ENCODE data around the gene ANKFY1.

ANKFY1 gene

DNA sequence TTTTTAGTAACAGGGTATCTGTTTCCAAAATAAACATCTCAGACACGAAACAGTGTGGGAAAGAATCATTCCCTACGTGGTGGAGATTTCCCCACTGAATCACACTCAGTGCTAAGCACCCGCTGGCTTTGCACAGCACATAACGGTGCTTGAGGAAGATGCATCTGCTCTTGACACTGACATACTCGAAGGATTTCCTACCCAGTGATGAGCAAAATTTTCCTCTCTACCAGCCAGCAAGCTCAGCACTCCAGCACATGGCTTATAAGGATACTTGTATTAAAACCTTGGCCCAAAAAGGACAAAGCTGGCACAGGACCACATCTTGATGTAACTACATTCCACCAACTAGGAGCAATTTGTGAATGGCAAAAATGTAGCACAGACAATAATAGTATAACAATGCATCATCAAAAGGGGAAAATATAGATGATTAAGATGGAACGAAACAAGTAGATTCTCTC lies 59.0 kb downstream of the ANKFY1 start:
- Histone ChIP-seq H3K27me3 (no peaks in the 10 kb centered on the region), H3K36me3 (peaks cover 4% of the 10 kb centered on the region; the same call in 1 of the 2 replicates), H3K4me3 (ENCODE audit: low read depth, low read length) (no peak overlapping the region), H3K9me3 (no peaks in the 10 kb centered on the region), H3K4me1 (no peaks in the 10 kb centered on the region)
- no peak for DNase-seq
- TF ChIP-seq, protein P1, sequence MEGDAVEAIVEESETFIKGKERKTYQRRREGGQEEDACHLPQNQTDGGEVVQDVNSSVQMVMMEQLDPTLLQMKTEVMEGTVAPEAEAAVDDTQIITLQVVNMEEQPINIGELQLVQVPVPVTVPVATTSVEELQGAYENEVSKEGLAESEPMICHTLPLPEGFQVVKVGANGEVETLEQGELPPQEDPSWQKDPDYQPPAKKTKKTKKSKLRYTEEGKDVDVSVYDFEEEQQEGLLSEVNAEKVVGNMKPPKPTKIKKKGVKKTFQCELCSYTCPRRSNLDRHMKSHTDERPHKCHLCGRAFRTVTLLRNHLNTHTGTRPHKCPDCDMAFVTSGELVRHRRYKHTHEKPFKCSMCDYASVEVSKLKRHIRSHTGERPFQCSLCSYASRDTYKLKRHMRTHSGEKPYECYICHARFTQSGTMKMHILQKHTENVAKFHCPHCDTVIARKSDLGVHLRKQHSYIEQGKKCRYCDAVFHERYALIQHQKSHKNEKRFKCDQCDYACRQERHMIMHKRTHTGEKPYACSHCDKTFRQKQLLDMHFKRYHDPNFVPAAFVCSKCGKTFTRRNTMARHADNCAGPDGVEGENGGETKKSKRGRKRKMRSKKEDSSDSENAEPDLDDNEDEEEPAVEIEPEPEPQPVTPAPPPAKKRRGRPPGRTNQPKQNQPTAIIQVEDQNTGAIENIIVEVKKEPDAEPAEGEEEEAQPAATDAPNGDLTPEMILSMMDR (IDR thresholded peaks at IDR 0.05; ENCODE audit: low read depth, low read length) = no peak

GRCh38 chr17:4204190-4204589 lies 59.6 kb downstream of the ANKFY1 start:
- no peak overlapping the region for H3K4me3 ChIP-seq (ENCODE audit: low read depth, low read length)
- DNase-seq = no peak
- no peaks in the 10 kb centered on the region for H3K4me1 ChIP-seq
- H3K36me3 ChIP-seq = no peaks in the 10 kb centered on the region
- H3K27me3 ChIP-seq = no peaks in the 10 kb centered on the region
- TF ChIP-seq, protein P1 (IDR thresholded peaks at IDR 0.05; ENCODE audit: low read depth, low read length) = no peak
- H3K9me3 ChIP-seq = no peaks in the 10 kb centered on the region

DNA sequence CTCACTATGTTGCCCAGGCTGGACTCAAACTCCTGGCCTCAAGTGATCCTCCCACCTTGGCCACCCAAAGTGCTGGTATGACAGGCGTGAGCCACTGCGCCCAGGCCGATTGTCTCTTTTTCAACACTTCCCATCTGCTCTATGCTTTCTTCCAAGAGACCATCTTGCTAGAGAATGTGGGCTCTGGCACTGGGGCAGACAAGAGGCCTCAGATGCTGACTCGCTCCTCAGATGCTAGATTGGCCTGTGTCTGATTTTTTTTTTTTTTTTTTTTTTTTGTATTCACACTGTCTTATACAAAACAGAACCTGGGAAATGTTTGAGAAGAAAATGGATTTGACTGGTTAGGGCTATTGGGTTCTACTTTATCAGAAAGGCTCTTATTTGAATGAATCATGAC lies 62.6 kb downstream of the ANKFY1 start:
- Histone ChIP-seq H3K9me3 (no peaks in the 10 kb centered on the region), H3K4me1 (no peaks in the 10 kb centered on the region), H3K36me3 (peaks cover 5% of the 10 kb centered on the region; the same call in 1 of the 2 replicates), H3K27me3 (no peaks in the 10 kb centered on the region), H3K4me3 (ENCODE audit: low read depth, low read length) (no peak overlapping the region)
- TF ChIP-seq, protein P1 (IDR thresholded peaks at IDR 0.05; ENCODE audit: low read depth, low read length) = no peak
- no peak for DNase-seq

DNA sequence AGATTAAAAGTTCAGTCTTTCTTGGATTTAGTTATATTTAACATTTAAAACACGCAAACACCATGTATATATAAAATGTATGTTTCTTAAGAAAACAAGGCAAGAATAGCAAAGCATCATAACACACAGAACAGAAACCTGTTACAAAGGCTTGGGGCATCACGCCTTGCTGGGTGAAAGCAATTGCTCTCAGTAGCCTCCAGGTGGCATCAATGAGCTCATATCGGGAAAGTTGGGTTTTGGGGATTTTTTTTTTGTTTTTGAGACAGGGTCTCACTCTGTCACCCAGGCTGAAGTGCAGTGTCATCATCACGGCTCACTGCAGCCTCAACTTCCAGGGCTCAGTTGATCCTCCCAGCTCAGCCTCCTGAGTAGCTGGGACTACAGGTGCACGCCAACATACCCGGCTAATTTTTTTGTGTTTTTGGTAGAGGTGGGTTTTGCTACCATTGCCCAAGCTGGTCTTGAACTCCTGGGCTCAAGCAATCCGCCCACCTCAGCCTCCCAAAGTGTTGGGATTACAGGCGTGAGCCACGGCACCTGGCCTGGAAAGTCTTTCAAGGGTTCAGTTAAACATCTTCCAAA lies 63.9 kb downstream of the ANKFY1 start:
- peaks cover 5% of the 10 kb centered on the region; the same call in 1 of the 2 replicates for H3K36me3 ChIP-seq
- no peak overlapping the region for H3K4me3 ChIP-seq (ENCODE audit: low read depth, low read length)
- H3K4me1 ChIP-seq = no peaks in the 10 kb centered on the region
- peak; percentile 26 for DNase-seq
- TF ChIP-seq, protein P1 (IDR thresholded peaks at IDR 0.05; ENCODE audit: low read depth, low read length) = peak; percentile 66
- H3K9me3 ChIP-seq = no peaks in the 10 kb centered on the region
- H3K27me3 ChIP-seq = no peaks in the 10 kb centered on the region

- no peak overlapping the region for H3K4me3 ChIP-seq (ENCODE audit: low read depth, low read length)
- no peaks in the 10 kb centered on the region for H3K9me3 ChIP-seq
- H3K4me1 ChIP-seq = no peaks in the 10 kb centered on the region
- peaks cover 5% of the 10 kb centered on the region; the same call in 1 of the 2 replicates for H3K36me3 ChIP-seq
- DNase-seq = no peak
- TF ChIP-seq, protein P1 (IDR thresholded peaks at IDR 0.05; ENCODE audit: low read depth, low read length) = no peak
- H3K27me3 ChIP-seq = no peaks in the 10 kb centered on the region
Observed at GRCh38 chr17:4198995-4199394, 64.8 kb downstream of the ANKFY1 start.

DNA sequence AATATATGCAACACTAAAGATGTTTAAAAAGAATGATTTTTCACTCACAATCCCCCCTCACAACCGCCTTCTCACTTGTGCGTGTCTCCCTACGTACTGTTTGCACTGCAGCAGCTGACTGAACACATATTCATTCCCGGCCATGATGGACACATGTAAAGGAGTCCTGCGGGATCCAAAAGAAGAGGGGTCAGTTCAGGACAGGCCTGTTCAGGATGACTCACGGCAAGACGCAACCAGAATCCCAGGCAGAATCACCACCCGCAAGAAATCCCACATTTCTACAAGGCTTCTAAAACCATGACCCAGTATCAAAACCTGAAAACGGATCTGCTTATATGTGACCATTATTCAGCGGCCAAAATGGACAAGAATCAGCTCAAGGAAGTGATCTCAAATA lies 68.5 kb downstream of the ANKFY1 start:
- Histone ChIP-seq H3K9me3 (no peaks in the 10 kb centered on the region), H3K4me3 (ENCODE audit: low read depth, low read length) (no peak overlapping the region), H3K4me1 (no peaks in the 10 kb centered on the region), H3K27me3 (no peaks in the 10 kb centered on the region), H3K36me3 (peaks cover 5% of the 10 kb centered on the region; the same call in 1 of the 2 replicates)
- no peak for DNase-seq
- TF ChIP-seq, protein P1 (IDR thresholded peaks at IDR 0.05; ENCODE audit: low read depth, low read length) = no peak

All from BE2C (cell line).